HEK293T (cell line): Measurements from ENCODE around the gene ASPG.

Source experiments
- CTCF ChIA-PET: fragments of 350-600 bp; formaldehyde crosslinking; extraction: SDS; loops from one replicate; lab custom pipeline; 2021; ENCODE audit warnings: antibody characterized with exemption, inconsistent platforms; lab: Yijun Ruan, JAX
- POLR2A ChIA-PET: fragments of 350-600 bp; formaldehyde crosslinking; extraction: SDS; loops from one replicate; lab custom pipeline; 2020; ENCODE audit warnings: antibody characterized with exemption, inconsistent platforms; lab: Yijun Ruan, JAX
- DNase-seq: peaks from one replicate; pipeline ENCODE4 v3.0.0; 2012; ENCODE audit warnings: mixed read lengths; ENCODE audit errors: extremely low spot score
- ARNT ChIP-seq: fragments of 450-650 bp; IDR thresholded peaks from 2 replicates; pipeline ENCODE4 v1.6.1; 2017; ENCODE audit warnings: mild to moderate bottlenecking
- BHLHE40 ChIP-seq: fragments of 450-650 bp; IDR thresholded peaks from 2 replicates; pipeline ENCODE4 v1.6.1; 2016; ENCODE audit warnings: mild to moderate bottlenecking, moderate library complexity, borderline replicate concordance
- CTBP1 ChIP-seq: fragments of 450-650 bp; IDR thresholded peaks from 2 replicates; pipeline ENCODE4 v1.6.1; 2016; ENCODE audit warnings: borderline replicate concordance
- ELF4 ChIP-seq: fragments of 450-650 bp; IDR thresholded peaks from 2 replicates; pipeline ENCODE4 v1.6.1; 2017; ENCODE audit warnings: antibody characterized with exemption
- FOXA1 ChIP-seq: fragments of 450-650 bp; IDR thresholded peaks from 2 replicates; pipeline ENCODE4 v1.6.1; 2016; ENCODE audit warnings: mild to moderate bottlenecking
- FOXK2 ChIP-seq: fragments of 450-650 bp; IDR thresholded peaks from 2 replicates; pipeline ENCODE4 v1.6.1; 2016; ENCODE audit warnings: mild to moderate bottlenecking
- FOXM1 ChIP-seq: fragments of 450-650 bp; IDR thresholded peaks from 2 replicates; pipeline ENCODE4 v1.6.1; 2017; ENCODE audit warnings: mild to moderate bottlenecking, borderline replicate concordance
- HDGF ChIP-seq: fragments of 450-650 bp; IDR thresholded peaks from 2 replicates; pipeline ENCODE4 v1.6.1; 2017; ENCODE audit warnings: antibody characterized with exemption, borderline replicate concordance
- L3MBTL2 ChIP-seq: fragments of 450-650 bp; conservative IDR thresholded peaks from 2 replicates; pipeline ENCODE4 v1.6.1; 2016; ENCODE audit warnings: mild to moderate bottlenecking
- LEF1 ChIP-seq: fragments of 450-650 bp; IDR thresholded peaks from 2 replicates; pipeline ENCODE4 v1.6.1; 2017; ENCODE audit warnings: mild to moderate bottlenecking, borderline replicate concordance
- NFRKB ChIP-seq: fragments of 450-650 bp; IDR thresholded peaks from 2 replicates; pipeline ENCODE4 v1.6.1; 2016; ENCODE audit warnings: mild to moderate bottlenecking, moderate library complexity
- SP1 ChIP-seq: fragments of 450-650 bp; IDR thresholded peaks from 2 replicates; pipeline ENCODE4 v1.6.1; 2017
- SUZ12 ChIP-seq: fragments of 450-650 bp; IDR thresholded peaks from 2 replicates; pipeline ENCODE4 v1.6.1; 2016; ENCODE audit warnings: mild to moderate bottlenecking
- TARDBP ChIP-seq: fragments of 450-650 bp; IDR thresholded peaks from 2 replicates; pipeline ENCODE4 v1.6.1; 2016
- ZNF384 ChIP-seq: fragments of 450-650 bp; IDR thresholded peaks from 2 replicates; pipeline ENCODE4 v1.6.1; 2016
- TF ChIP-seq, protein P1 (sequence below): fragments of 450-650 bp; IDR thresholded peaks from 2 replicates; pipeline ENCODE4 v1.6.1; 2016

The ASPG gene

DNA sequence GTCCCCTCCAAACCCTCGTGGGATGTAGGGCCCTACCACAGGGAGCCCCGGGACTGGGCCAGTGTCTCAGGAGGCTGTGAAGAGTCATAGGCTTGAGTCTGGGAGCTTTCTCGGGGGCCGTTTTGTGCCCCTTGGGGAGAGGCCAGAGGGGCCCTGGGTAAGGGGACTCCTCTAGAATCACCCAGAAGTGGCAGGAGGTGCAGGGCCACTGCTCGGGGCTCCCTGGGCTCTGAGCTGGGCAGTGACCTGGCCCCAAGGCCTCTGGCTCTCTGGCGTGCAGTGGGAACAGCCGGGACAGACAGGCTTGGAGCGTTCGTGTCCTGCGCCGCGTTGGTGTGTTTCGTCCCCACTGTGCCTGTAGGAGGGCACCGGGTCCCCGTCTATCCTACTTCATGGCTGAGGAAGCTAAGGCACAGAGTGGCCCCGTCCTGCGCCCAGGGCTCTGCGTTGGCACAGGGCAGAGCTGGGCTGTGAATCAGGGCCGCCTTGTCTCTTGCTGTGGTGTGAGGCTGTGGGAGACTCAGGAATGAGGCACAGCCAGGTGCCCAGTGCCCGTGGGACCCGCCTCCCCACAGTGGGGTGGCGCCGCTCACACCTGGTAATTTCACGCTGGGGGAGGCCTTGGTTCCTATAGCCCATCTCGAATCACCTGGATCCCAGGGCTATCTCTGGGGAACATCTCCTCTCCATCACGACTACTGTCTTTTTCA is 29.1 kb downstream of the ASPG start:
- ChIA-PET POLR2A (no interaction called here), CTCF (interaction anchor here (2.6 kb wide), 1 partner anchor 37 kb away, joined by 5 read pairs; no protein-coding TSS in a partner anchor)
- TF ChIP-seq TARDBP, result no peak
- no peak for TF ChIP-seq L3MBTL2
- TF ChIP-seq CTBP1, result no peak
- no peak for TF ChIP-seq ELF4
- TF ChIP-seq FOXA1, result no peak
- TF ChIP-seq SP1, result no peak
- no peak for TF ChIP-seq NFRKB
- no peak for TF ChIP-seq SUZ12
- TF ChIP-seq, protein P1, sequence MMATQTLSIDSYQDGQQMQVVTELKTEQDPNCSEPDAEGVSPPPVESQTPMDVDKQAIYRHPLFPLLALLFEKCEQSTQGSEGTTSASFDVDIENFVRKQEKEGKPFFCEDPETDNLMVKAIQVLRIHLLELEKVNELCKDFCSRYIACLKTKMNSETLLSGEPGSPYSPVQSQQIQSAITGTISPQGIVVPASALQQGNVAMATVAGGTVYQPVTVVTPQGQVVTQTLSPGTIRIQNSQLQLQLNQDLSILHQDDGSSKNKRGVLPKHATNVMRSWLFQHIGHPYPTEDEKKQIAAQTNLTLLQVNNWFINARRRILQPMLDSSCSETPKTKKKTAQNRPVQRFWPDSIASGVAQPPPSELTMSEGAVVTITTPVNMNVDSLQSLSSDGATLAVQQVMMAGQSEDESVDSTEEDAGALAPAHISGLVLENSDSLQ, result no peak
- DNase-seq, result no peak

DNA sequence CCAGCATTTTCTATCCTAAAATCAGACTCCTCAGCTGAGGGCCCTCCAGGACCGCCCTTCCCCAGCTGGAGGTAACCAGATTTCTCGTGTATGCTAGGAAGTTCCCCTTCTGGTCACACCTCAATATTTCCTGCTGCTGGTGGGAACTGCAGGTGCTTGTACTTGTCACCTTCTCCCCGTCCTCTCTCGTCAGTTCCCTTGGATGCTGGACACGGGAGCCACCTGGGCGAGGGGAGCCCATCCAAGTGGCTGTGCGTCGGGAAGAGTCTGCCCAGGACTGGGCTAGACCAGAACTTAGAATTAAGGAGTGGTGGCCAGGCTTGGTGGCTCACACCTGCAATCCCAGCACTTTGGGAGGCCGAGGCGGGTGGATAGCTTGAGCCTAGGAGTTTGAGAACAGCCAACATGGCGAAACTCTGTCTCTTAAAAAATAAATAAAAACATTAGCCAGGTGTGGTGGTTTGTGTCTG is 29.7 kb downstream of the ASPG start:
- POLR2A ChIA-PET, result no interaction called here
- no peak for DNase-seq
- no peak for TF ChIP-seq SP1
- TF ChIP-seq NFRKB, result no peak
- TF ChIP-seq ARNT, result no peak
- no peak for TF ChIP-seq L3MBTL2
- TF ChIP-seq FOXM1, result no peak
- TF ChIP-seq TARDBP, result no peak
- TF ChIP-seq, protein P1, result no peak
- no peak for TF ChIP-seq ZNF384
- no peak for TF ChIP-seq BHLHE40
- CTCF ChIA-PET, result interaction anchor here (2.6 kb wide), 1 partner anchor 37 kb away, joined by 5 read pairs; no protein-coding TSS in a partner anchor

DNA sequence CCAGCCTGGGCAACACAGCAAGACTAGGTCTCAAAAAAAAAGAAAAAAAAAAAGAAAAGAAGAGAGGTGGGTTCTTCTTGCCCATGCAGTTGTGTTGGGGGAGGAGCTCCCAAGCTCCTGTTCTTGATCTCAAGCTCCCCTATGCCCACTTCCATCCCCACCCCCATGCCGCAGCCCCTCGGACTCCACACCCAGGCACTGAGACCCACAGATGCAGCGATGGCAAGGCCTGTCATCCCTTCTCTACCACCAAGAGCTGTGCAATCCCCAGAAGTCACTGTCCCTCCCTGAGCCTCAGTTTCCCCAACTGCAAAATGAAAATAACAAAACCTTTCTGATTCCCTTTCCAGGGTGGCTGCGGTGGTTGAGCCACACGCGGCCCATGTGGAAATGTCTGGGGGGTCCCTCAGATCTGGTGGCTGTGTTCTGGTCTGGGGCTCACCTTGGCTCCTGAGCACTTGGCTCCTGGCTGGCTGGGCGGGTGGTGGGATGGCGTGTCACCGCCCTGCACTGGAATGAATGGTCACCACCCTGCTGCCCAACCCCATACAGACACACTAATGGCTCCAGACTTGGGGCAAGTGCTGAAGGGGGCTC is 30.3 kb downstream of the ASPG start:
- DNase-seq, result no peak
- no peak for TF ChIP-seq SP1
- no peak for TF ChIP-seq HDGF
- TF ChIP-seq NFRKB, result no peak
- TF ChIP-seq LEF1, result no peak
- TF ChIP-seq FOXA1, result no peak
- no peak for TF ChIP-seq TARDBP
- no peak for TF ChIP-seq BHLHE40
- TF ChIP-seq, protein P1, result no peak
- POLR2A ChIA-PET, result no interaction called here
- CTCF ChIA-PET, result interaction anchor here (2.6 kb wide), 1 partner anchor 38 kb away, joined by 5 read pairs; no protein-coding TSS in a partner anchor

DNA sequence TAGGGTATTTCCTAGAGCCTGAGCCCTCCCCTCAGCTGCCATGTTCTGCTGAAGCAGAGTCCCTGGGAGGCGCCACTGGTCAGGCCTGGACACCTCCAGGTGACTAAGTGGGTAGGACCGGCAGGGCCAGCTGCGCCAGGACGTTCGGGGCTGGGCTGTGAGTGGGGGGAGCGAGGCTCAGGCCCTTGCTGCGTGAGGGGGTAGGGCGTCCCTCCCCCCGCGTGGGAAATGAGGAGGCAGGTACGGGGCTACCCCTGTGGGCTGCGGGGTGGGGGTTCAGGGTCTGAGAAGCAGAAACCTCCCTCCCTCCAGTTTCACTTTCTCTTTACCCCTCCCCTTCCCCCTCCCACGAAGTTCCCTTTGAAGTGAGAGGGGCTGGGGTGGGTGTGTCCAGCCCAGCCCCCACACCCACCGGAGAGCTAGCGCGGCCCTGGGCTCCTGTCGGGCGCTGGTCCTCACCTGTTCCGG is 30.8 kb downstream of the ASPG start:
- ChIA-PET CTCF (interaction anchor here (2.6 kb wide), 1 partner anchor 39 kb away, joined by 5 read pairs; no protein-coding TSS in a partner anchor), POLR2A (no interaction called here)
- TF ChIP-seq SUZ12 (no peak), BHLHE40 (no peak), FOXA1 (no peak), ELF4 (no peak), ARNT (no peak), TARDBP (no peak), L3MBTL2 (no peak), FOXK2 (no peak)
- TF ChIP-seq, protein P1, result no peak
- DNase-seq, result no peak

DNA sequence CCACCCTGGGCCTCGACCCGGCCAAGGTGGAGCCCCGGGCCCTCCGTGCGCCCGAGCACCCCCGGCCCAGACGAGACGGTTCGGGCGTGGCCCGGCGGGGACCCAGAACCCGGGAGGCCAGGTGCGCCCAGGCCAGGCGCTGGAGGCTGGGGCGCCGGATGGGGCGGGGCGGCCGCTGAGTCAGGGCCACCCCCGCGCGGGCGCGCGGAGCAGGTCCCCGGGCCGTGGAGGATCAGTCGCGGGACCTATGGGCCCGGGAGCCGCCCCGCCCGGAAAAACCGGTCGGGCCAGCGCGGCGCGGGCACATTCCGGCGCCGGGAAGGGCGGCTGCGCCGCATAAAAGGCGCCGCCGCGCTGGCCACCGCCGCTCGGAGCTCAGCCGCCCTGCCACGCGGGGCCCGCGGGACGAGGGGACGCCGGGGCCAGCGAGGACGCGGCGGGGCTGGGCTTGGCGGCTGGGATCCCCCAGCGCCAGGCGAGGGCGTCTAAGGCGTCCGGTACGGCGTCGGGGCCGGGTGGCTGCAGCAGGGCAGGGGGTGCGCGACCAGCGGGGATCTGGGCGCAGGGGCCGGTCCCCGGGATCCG is 31.3 kb downstream of the ASPG start:
- DNase-seq, result no peak
- ChIA-PET POLR2A (no interaction called here), CTCF (no interaction called here)
- no peak for TF ChIP-seq FOXK2
- TF ChIP-seq FOXA1, result no peak
- TF ChIP-seq, protein P1, result no peak
- TF ChIP-seq FOXM1, result no peak
- no peak for TF ChIP-seq SUZ12
- TF ChIP-seq HDGF, result no peak
- no peak for TF ChIP-seq SP1
- TF ChIP-seq TARDBP, result no peak
- no peak for TF ChIP-seq NFRKB
- no peak for TF ChIP-seq L3MBTL2
- TF ChIP-seq ELF4, result no peak
- TF ChIP-seq ZNF384, result no peak
- no peak for TF ChIP-seq BHLHE40
